ACC112 (cell line): ENCODE measurements around the gene ANKRD34A.

Experiments used
- H2AFZ ChIP-seq: fragments of 200-600 bp; sonication (generic); one replicate; pipeline ENCODE4 v1.6.0; 2017; ENCODE audit warnings: antibody characterized with exemption, low read length; ENCODE audit not compliant: unreplicated experiment
- H3K27ac ChIP-seq: fragments of 200-600 bp; sonication (generic); 2 replicates; pipeline ENCODE4 v1.5.1; 2014; ENCODE audit warnings: low read depth, mild to moderate bottlenecking, antibody characterized with exemption, low read length, moderate library complexity
- H3K27me3 ChIP-seq: fragments of 200-600 bp; sonication (generic); 2 replicates; pipeline ENCODE4 v1.6.1; 2014; ENCODE audit warnings: mild to moderate bottlenecking, antibody characterized with exemption, low read length, moderate library complexity, mixed read lengths; ENCODE audit not compliant: insufficient read depth
- H3K36me3 ChIP-seq: fragments of 200-600 bp; sonication (generic); 2 replicates; pipeline ENCODE4 v1.6.1; 2016; ENCODE audit warnings: mild to moderate bottlenecking, antibody characterized with exemption, low read length, moderate library complexity, mixed read lengths; ENCODE audit not compliant: insufficient read depth
- H3K4me1 ChIP-seq: fragments of 200-600 bp; sonication (generic); one replicate; pipeline ENCODE4 v1.6.1; 2016; ENCODE audit warnings: low read length, mixed read lengths; ENCODE audit not compliant: insufficient read depth, unreplicated experiment, control insufficient read depth
- H3K4me3 ChIP-seq: fragments of 200-600 bp; sonication (generic); 2 replicates; pipeline ENCODE4 v1.5.1; 2014; ENCODE audit warnings: mild to moderate bottlenecking, low read depth, low read length
- H3K79me2 ChIP-seq: fragments of 200-600 bp; sonication (generic); one replicate; pipeline ENCODE4 v1.6.0; 2016; ENCODE audit warnings: low read length; ENCODE audit not compliant: control insufficient read depth, unreplicated experiment, insufficient read depth

Gene ANKRD34A

GRCh38 chr1:145979746-145980456, 15.5 kb upstream of the ANKRD34A start:
- Histone ChIP-seq H3K27ac (peak overlapping the region; percentile 93), H3K79me2 (no peaks in the 10 kb centered on the region), H3K4me3 (peak overlapping the region; percentile 53; the same call in 1 of the 2 replicates), H2AFZ (peak overlapping the region; percentile 44), H3K27me3 (no peaks in the 10 kb centered on the region), H3K36me3 (no peaks in the 10 kb centered on the region), H3K4me1 (peaks cover 49% of the 10 kb centered on the region)

- H3K36me3 ChIP-seq, result no peaks in the 10 kb centered on the region
- H3K4me3 ChIP-seq, result peak overlapping the region; percentile 66
- peaks cover 48% of the 10 kb centered on the region for H3K4me1 ChIP-seq
- peak overlapping the region; percentile 93 for H3K27ac ChIP-seq
- no peaks in the 10 kb centered on the region for H3K27me3 ChIP-seq
- no peaks in the 10 kb centered on the region for H3K79me2 ChIP-seq
- H2AFZ ChIP-seq, result peak overlapping the region; percentile 52
Observed at GRCh38 chr1:145978854-145979745, 14.7 kb upstream of the ANKRD34A start.

GRCh38 chr1:145978471-145978853, 14.1 kb upstream of the ANKRD34A start:
- Histone ChIP-seq H3K4me3 (peak overlapping the region; percentile 66; the same call in 1 of the 2 replicates), H3K79me2 (no peaks in the 10 kb centered on the region), H3K27ac (peak overlapping the region; percentile 93), H2AFZ (peak overlapping the region; percentile 52), H3K4me1 (peaks cover 48% of the 10 kb centered on the region), H3K36me3 (no peaks in the 10 kb centered on the region), H3K27me3 (no peaks in the 10 kb centered on the region)

- no peaks in the 10 kb centered on the region for H3K27me3 ChIP-seq
- H3K4me1 ChIP-seq, result peaks cover 42% of the 10 kb centered on the region
- H2AFZ ChIP-seq, result peak overlapping the region; percentile 69
- no peaks in the 10 kb centered on the region for H3K79me2 ChIP-seq
- peak overlapping the region; percentile 66; the same call in 1 of the 2 replicates for H3K4me3 ChIP-seq
- no peaks in the 10 kb centered on the region for H3K36me3 ChIP-seq
- H3K27ac ChIP-seq, result peak overlapping the region; percentile 93
Observed at GRCh38 chr1:145977486-145978470, 13.4 kb upstream of the ANKRD34A start.

- Histone ChIP-seq H3K4me3 (no peak overlapping the region), H3K36me3 (no peaks in the 10 kb centered on the region), H3K27me3 (no peaks in the 10 kb centered on the region), H3K79me2 (no peaks in the 10 kb centered on the region), H2AFZ (peak overlapping the region; percentile 69), H3K4me1 (peaks cover 35% of the 10 kb centered on the region), H3K27ac (no peak overlapping the region)
Observed at GRCh38 chr1:145977016-145977415, 12.6 kb upstream of the ANKRD34A start.

- no peaks in the 10 kb centered on the region for H3K36me3 ChIP-seq
- no peak overlapping the region for H2AFZ ChIP-seq
- peaks cover 28% of the 10 kb centered on the region for H3K4me1 ChIP-seq
- no peaks in the 10 kb centered on the region for H3K79me2 ChIP-seq
- no peaks in the 10 kb centered on the region for H3K27me3 ChIP-seq
- no peak overlapping the region for H3K27ac ChIP-seq
- H3K4me3 ChIP-seq, result no peak overlapping the region
Observed at GRCh38 chr1:145975216-145975615, 10.8 kb upstream of the ANKRD34A start.

GRCh38 chr1:145974721-145975120, 10.3 kb upstream of the ANKRD34A start:
- H2AFZ ChIP-seq, result no peak overlapping the region
- H3K36me3 ChIP-seq, result no peaks in the 10 kb centered on the region
- H3K4me3 ChIP-seq, result no peak overlapping the region
- H3K79me2 ChIP-seq, result no peaks in the 10 kb centered on the region
- H3K4me1 ChIP-seq, result peaks cover 23% of the 10 kb centered on the region
- no peak overlapping the region for H3K27ac ChIP-seq
- no peaks in the 10 kb centered on the region for H3K27me3 ChIP-seq

GRCh38 chr1:145972580-145972979, 8.2 kb upstream of the ANKRD34A start:
- Histone ChIP-seq H3K36me3 (peaks cover 4% of the 10 kb centered on the region; the same call in 1 of the 2 replicates), H3K27ac (no peak overlapping the region), H3K4me3 (no peak overlapping the region), H2AFZ (no peak overlapping the region), H3K27me3 (no peaks in the 10 kb centered on the region), H3K79me2 (no peaks in the 10 kb centered on the region), H3K4me1 (peaks cover 4% of the 10 kb centered on the region)

GRCh38 chr1:145967288-145967687, 2.9 kb upstream of the ANKRD34A start:
- no peak overlapping the region for H3K27ac ChIP-seq
- peaks cover 21% of the 10 kb centered on the region for H3K4me1 ChIP-seq
- no peak overlapping the region for H2AFZ ChIP-seq
- no peaks in the 10 kb centered on the region for H3K27me3 ChIP-seq
- no peaks in the 10 kb centered on the region for H3K79me2 ChIP-seq
- no peak overlapping the region for H3K4me3 ChIP-seq
- peaks cover 6% of the 10 kb centered on the region; the same call in 1 of the 2 replicates for H3K36me3 ChIP-seq
